Trophoblast cell (in vitro differentiated cells and primary cell): ENCODE results near the gene LRRIQ1.

Source experiments
- DNase-seq, 2 donors: peaks; one replicate each; pipeline ENCODE4 v3.0.0-alpha.2; 2016
- H2AFZ ChIP-seq: 2 replicates; pipeline ENCODE4 v1.6.1; 2013; ENCODE audit warnings: low read length, moderate library complexity, mild to moderate bottlenecking; ENCODE audit not compliant: insufficient read depth, poor library complexity
- H2AK5ac ChIP-seq: 2 replicates; pipeline ENCODE4 v1.6.1; 2013; ENCODE audit warnings: mild to moderate bottlenecking, low read length
- H2BK120ac ChIP-seq: 2 replicates; pipeline ENCODE4 v1.6.1; 2013; ENCODE audit warnings: low read length, mild to moderate bottlenecking, moderate library complexity; ENCODE audit not compliant: insufficient read depth, poor library complexity
- H2BK12ac ChIP-seq: 2 replicates; pipeline ENCODE4 v1.6.1; 2013; ENCODE audit warnings: mild to moderate bottlenecking, low read length, moderate library complexity
- H2BK5ac ChIP-seq: 2 replicates; pipeline ENCODE4 v1.6.1; 2013; ENCODE audit warnings: low read length, low read depth, moderate library complexity, mild to moderate bottlenecking; ENCODE audit not compliant: poor library complexity
- H3K14ac ChIP-seq: 2 replicates; pipeline ENCODE4 v1.6.1; 2013; ENCODE audit warnings: mild to moderate bottlenecking, low read length
- H3K18ac ChIP-seq: 2 replicates; pipeline ENCODE4 v1.6.1; 2013; ENCODE audit warnings: mild to moderate bottlenecking, low read length
- H3K23ac ChIP-seq: 2 replicates; pipeline ENCODE4 v1.6.1; 2013; ENCODE audit warnings: low read length
- H3K27ac ChIP-seq: 2 replicates; pipeline ENCODE4 v1.5.1; 2013; ENCODE audit warnings: low read depth, mild to moderate bottlenecking, inconsistent platforms, low read length, moderate library complexity
- H3K27me3 ChIP-seq: 2 replicates; pipeline ENCODE4 v1.6.1; 2013; ENCODE audit warnings: inconsistent platforms, mild to moderate bottlenecking, low read length, moderate library complexity; ENCODE audit not compliant: insufficient read depth
- H3K36me3 ChIP-seq, 2 experiments: 1 replicate in 1 of 2; 2 replicates in 1 of 2; pipeline ENCODE4 v1.6.1; 2013; ENCODE audit warnings: low read length in 2 of 2, mild to moderate bottlenecking in 2 of 2, moderate library complexity in 1 of 2; ENCODE audit not compliant: insufficient read depth in 2 of 2, control insufficient read depth in 1 of 2
- H3K4ac ChIP-seq: 2 replicates; pipeline ENCODE4 v1.6.1; 2013; ENCODE audit warnings: low read depth, mild to moderate bottlenecking, low read length, moderate library complexity
- H3K4me1 ChIP-seq, 2 experiments: 1 replicate in 1 of 2; 2 replicates in 1 of 2; pipeline ENCODE4 v1.6.1; 2013; ENCODE audit warnings: low read length in 2 of 2, mild to moderate bottlenecking in 2 of 2, moderate library complexity in 1 of 2; ENCODE audit not compliant: insufficient read depth in 2 of 2, control insufficient read depth in 1 of 2
- H3K4me2 ChIP-seq: 2 replicates; pipeline ENCODE4 v1.6.1; 2013; ENCODE audit warnings: inconsistent platforms, mild to moderate bottlenecking, low read length, moderate library complexity
- H3K4me3 ChIP-seq: 2 replicates; pipeline ENCODE4 v1.5.1; 2013; ENCODE audit warnings: mild to moderate bottlenecking, low read depth, low read length, inconsistent platforms
- H3K79me1 ChIP-seq: one replicate; pipeline ENCODE4 v1.6.1; 2013; ENCODE audit warnings: low read length
- H3K79me2 ChIP-seq: 2 replicates; pipeline ENCODE4 v1.6.1; 2013; ENCODE audit warnings: low read length, mild to moderate bottlenecking; ENCODE audit not compliant: control insufficient read depth, insufficient read depth, poor library complexity
- H3K9ac ChIP-seq: 2 replicates; pipeline ENCODE4 v1.6.1; 2013; ENCODE audit warnings: mild to moderate bottlenecking, low read length
- H3K9me3 ChIP-seq: 2 replicates; pipeline ENCODE4 v1.6.1; 2013; ENCODE audit warnings: low read depth, mild to moderate bottlenecking, control low read depth, inconsistent platforms, low read length; ENCODE audit not compliant: insufficient read depth
- H4K12ac ChIP-seq: 2 replicates; pipeline ENCODE4 v1.6.1; 2013; ENCODE audit warnings: low read depth, mild to moderate bottlenecking, low read length, moderate library complexity
- H4K8ac ChIP-seq: 2 replicates; pipeline ENCODE4 v1.6.1; 2013; ENCODE audit warnings: low read depth, mild to moderate bottlenecking, low read length, moderate library complexity
- H4K91ac ChIP-seq: one replicate; pipeline ENCODE4 v1.6.1; 2013; ENCODE audit warnings: low read depth, mild to moderate bottlenecking, low read length, moderate library complexity
- WGBS: extraction: QIAGEN DNeasy Blood & Tissue Kit; methylation state at CpG from one replicate; pipeline ENCODE4 v1.1.7; 2013; ENCODE audit warnings: missing lambda C conversion rate; ENCODE audit not compliant: insufficient read length, insufficient coverage; ENCODE audit errors: extremely low coverage; 5-methylcytosine and 5-hydroxymethylcytosine counted together

Gene LRRIQ1

DNA sequence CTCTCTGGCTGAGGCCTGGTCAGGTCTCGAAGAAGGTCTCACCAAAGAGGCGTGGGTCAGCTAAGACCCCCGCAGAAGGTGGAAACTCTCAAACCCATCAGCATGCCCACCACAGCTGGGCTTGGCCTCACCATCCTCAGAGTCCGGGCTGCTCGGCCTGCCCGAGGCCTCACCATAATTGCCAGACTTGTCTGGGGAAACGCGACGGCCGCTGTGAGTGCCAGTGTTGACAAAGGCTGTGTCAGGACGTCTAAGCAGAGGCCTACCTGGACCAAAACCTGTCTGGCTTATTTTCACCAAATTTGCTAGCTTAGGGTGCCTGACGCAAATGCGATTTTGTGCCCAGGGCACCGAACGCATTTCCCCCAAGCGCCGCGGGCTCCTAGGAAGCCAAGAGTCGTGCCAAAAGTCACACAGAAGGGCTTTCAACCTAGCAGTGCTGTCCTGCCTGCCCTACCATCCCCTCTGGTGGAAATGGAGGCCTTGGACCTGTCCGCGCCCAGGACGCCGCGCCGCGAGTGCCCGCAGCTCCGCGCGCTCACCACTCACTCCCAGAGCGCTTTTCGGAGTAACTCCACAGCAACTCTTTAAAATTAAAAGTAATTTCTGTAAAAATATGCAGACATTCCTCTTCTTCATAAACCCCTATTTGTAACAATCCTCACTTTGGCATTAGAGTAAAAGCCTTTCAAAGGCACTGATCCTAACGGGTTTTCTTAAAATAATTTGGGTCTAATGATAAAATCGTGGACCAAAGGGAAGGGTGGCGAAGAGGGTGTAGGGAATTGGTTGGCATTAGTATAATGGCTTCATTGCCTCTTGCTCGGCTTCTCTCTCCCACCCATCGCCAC, 242.7 kb downstream of the LRRIQ1 start:
- Histone ChIP-seq H3K27ac (no peak overlapping the region), H4K12ac (no peak overlapping the region), H3K4ac (no peak overlapping the region), H3K79me2 (no peaks in the 10 kb centered on the region), H3K79me1 (no peaks in the 10 kb centered on the region), H2BK12ac (no peak overlapping the region), H3K4me1 (peaks cover 0 to 5% of the 10 kb centered on the region in 2 experiments), H3K4me2 (peak overlapping the region; percentile 81), H3K9me3 (peaks cover 1% of the 10 kb centered on the region), H2BK5ac (no peak overlapping the region), H3K14ac (no peak overlapping the region), H4K91ac (no peak overlapping the region), H2BK120ac (no peak overlapping the region), H3K4me3 (no peak overlapping the region), H4K8ac (no peak overlapping the region), H3K18ac (no peak overlapping the region), H3K27me3 (peaks cover 42% of the 10 kb centered on the region), H3K23ac (no peak overlapping the region), H3K9ac (no peak overlapping the region), H2AK5ac (no peak overlapping the region), H3K36me3 (no peaks in the 10 kb centered on the region), H2AFZ (no peak overlapping the region)
- WGBS, result no CpG with 5 or more reads among the region's 37 CpGs
- no peak for DNase-seq

DNA sequence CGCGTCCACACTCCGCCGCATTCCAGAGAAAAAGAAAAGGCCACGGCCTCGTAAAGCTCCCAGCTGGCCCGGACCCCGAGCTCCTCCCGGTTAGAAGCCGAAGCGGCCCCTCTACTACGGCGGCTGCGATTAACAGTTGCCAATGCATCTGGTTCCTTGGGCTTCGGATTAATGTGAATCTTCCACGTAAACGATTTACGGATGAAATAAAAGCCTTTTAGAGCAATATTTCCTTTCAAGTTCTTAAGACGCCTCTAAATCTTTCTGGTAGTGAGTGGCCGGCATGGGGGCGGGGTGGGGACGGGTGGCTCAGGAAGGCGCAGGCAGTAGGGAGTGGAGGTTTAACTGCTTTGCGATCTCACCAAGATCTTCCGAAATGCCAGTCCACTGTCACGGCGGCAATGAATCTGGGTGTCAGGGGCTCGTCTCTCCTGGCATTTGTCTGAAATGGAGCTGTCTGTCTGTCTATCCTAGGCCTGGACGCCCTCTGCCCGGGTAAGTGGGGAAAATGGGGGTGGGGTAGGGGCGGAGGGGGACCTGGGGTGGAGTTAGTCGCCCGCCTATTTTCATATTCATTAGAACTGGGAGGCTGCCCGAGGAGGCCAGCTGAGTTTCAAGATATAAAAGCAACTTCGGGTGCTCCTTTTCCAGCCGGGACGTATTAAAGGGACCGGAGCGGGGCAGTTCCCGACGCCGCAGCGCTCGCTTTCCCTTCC, 243.5 kb downstream of the LRRIQ1 start:
- Histone ChIP-seq H4K12ac (no peak overlapping the region), H3K27ac (no peak overlapping the region), H3K4me1 (peaks cover 0 to 5% of the 10 kb centered on the region in 2 experiments), H3K4me2 (peak overlapping the region; percentile 81), H3K36me3 (no peaks in the 10 kb centered on the region), H4K8ac (peak overlapping the region; percentile 37), H2BK5ac (no peak overlapping the region), H3K79me1 (no peaks in the 10 kb centered on the region), H3K9ac (no peak overlapping the region), H3K14ac (no peak overlapping the region), H3K79me2 (no peaks in the 10 kb centered on the region), H2AFZ (peak overlapping the region; percentile 83), H3K9me3 (peaks cover 1% of the 10 kb centered on the region), H3K18ac (no peak overlapping the region), H3K23ac (no peak overlapping the region), H2AK5ac (no peak overlapping the region), H2BK120ac (no peak overlapping the region), H3K4ac (no peak overlapping the region), H3K4me3 (peak overlapping the region; percentile 65), H2BK12ac (no peak overlapping the region), H3K27me3 (peaks cover 38% of the 10 kb centered on the region), H4K91ac (no peak overlapping the region)
- no CpG with 5 or more reads among the region's 44 CpGs for WGBS
- DNase-seq, result peak in 1 of 2 donors; percentile 1

DNA sequence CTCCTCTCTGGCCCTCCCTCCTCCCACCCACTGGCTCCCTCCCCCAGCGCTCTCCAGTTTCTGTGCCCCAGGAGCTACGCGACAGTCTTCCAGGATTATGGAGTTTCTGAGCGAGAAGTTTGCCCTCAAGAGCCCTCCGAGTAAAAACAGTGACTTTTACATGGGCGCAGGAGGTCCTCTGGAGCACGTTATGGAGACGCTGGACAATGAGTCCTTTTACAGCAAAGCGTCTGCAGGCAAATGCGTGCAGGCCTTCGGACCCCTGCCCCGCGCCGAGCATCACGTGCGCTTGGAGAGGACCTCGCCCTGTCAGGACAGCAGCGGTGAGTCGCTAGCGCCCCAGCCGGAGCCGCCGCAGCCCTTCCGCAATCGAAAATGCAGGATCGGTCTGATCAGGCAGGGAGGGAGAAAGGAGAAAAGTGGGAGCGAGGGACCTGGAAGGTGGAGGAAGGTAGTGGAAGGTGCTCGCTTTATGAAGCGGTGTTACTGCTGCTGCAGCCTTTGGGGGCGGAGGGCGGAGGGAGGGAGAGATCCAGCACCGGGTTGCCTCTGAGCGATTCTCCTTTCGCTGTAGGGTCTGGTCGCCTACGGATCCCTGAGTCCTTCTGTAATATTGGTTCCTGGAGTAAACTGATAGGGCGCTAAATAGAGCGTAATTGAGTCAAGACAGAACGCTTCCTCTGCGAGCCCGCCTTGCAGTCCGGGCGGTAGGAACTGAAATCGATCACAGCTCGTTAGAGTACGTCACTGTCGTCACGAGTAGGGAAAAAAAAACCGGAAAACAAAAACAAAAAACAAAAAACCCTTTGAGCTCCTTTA, 244.2 kb downstream of the LRRIQ1 start, which contains the start of gene ALX1:
TSS of gene ALX1 (plus strand) at position 56 of the 819 bp plus-strand sequence. CDS start at position 98, 42 bp downstream.
- Histone ChIP-seq H3K79me1 (no peaks in the 10 kb centered on the region), H3K4ac (no peak within 1 kb of the TSS), H2BK12ac (no peak within 1 kb of the TSS), H3K27ac (no peak within 1 kb of the TSS), H3K4me2 (peak within 1 kb of the TSS; percentile 81), H2AFZ (peak within 1 kb of the TSS; percentile 83), H4K12ac (no peak within 1 kb of the TSS), H2BK120ac (no peak within 1 kb of the TSS), H4K91ac (no peak within 1 kb of the TSS), H4K8ac (peak within 1 kb of the TSS; percentile 41), H3K9me3 (peaks cover 1% of the 10 kb centered on the region), H3K14ac (no peak within 1 kb of the TSS), H3K23ac (no peak within 1 kb of the TSS), H3K27me3 (peaks cover 36% of the 10 kb centered on the region), H2AK5ac (no peak within 1 kb of the TSS), H3K18ac (no peak within 1 kb of the TSS), H3K79me2 (no peaks in the 10 kb centered on the region), H3K4me1 (peaks cover 0 to 5% of the 10 kb centered on the region in 2 experiments), H3K36me3 (no peaks in the 10 kb centered on the region), H3K4me3 (peak within 1 kb of the TSS; percentile 65), H2BK5ac (no peak within 1 kb of the TSS), H3K9ac (peak within 1 kb of the TSS; percentile 24)
- DNase-seq, result peak; percentile 4 to 32
- WGBS, result no CpG with 5 or more reads among the region's 49 CpGs

DNA sequence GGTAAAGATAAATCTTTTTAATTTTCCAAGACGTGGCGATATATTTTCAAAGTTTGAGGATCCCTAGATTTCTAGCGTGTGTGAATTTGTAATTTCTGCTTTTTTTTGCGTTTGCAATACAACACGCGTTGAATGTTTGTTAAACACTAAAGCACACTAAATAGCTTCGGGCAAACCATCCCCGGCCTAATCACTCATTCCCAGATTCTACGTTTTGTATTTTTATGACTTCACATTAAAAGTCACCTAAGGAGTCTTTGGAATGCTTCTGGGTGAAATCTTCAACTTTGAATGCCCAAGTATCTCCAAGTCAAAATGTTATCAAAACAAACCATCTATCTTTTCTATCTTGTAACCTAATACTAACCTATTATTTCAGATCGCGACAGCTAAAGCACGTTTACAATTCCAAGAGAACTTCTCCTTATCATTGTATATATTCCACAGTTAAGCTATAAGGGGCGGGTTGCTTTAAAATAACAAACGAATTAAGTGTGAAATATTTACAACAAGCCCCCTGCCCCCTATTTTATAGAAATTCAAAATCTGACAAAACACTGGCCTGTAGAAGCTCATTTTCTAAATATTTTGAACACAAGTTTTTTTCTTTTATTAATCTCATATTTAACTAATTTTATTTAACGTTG, 245.0 kb downstream of the LRRIQ1 start:
- H2AFZ ChIP-seq, result no peak overlapping the region
- H3K9me3 ChIP-seq, result peaks cover 1% of the 10 kb centered on the region
- DNase-seq, result peak in 1 of 2 donors; percentile 46
- peaks cover 33% of the 10 kb centered on the region for H3K27me3 ChIP-seq
- no peak overlapping the region for H3K27ac ChIP-seq
- no peak overlapping the region for H2BK12ac ChIP-seq
- H3K9ac ChIP-seq, result no peak overlapping the region
- no peak overlapping the region for H2AK5ac ChIP-seq
- H4K8ac ChIP-seq, result no peak overlapping the region
- no CpG with 5 or more reads among the region's 15 CpGs for WGBS
- no peak overlapping the region for H3K18ac ChIP-seq
- H3K36me3 ChIP-seq, result no peaks in the 10 kb centered on the region
- H3K79me1 ChIP-seq, result no peaks in the 10 kb centered on the region
- H3K79me2 ChIP-seq, result no peaks in the 10 kb centered on the region
- H3K4me2 ChIP-seq, result peak overlapping the region; percentile 81
- no peak overlapping the region for H2BK5ac ChIP-seq
- H2BK120ac ChIP-seq, result no peak overlapping the region
- H3K4me1 ChIP-seq, result peaks cover 0 to 5% of the 10 kb centered on the region in 2 experiments
- no peak overlapping the region for H4K91ac ChIP-seq
- no peak overlapping the region for H3K14ac ChIP-seq
- no peak overlapping the region for H3K4ac ChIP-seq
- no peak overlapping the region for H3K4me3 ChIP-seq
- H4K12ac ChIP-seq, result no peak overlapping the region
- no peak overlapping the region for H3K23ac ChIP-seq
